Mammary epithelial cell (primary cell): ENCODE results near the gene RRP1.

Source experiments
- CTCF ChIP-seq, 2 donors: IDR thresholded peaks in 1 of 2; conservative IDR thresholded peaks in 1 of 2; 2 replicates each; pipeline ENCODE4 v1.5.1; 2011 to 2012; ENCODE audit warnings: inconsistent platforms in 2 of 2, low read length in 2 of 2, mild to moderate bottlenecking in 2 of 2, control low read depth in 1 of 2, low read depth in 1 of 2; ENCODE audit not compliant: insufficient read depth in 1 of 2; ENCODE audit errors: extremely low read depth in 1 of 2
- EZH2 ChIP-seq: IDR thresholded peaks from 2 replicates; pipeline ENCODE4 v1.6.1; 2012; ENCODE audit warnings: low read length, inconsistent platforms, borderline replicate concordance

GRCh38 chr21:43779660-43780059 is 9.7 kb upstream of the RRP1 start:
- TF ChIP-seq EZH2, result no peak
- no peak for TF ChIP-seq CTCF (conservative IDR thresholded peaks at IDR 0.05 in 1 of 2, IDR thresholded peaks at IDR 0.05 in 1 of 2; ENCODE audit: extremely low read depth in 1 of 2, insufficient read depth in 1 of 2, low read depth in 1 of 2, low read length in 2 of 2)
